T-helper 1 cell treated with Interleukin-12 subunit alpha and Interleukin-12 subunit beta and Interleukin-4 antibody, amounts not matched to agents 30 μg/mL and 1 μg/mL, for 36 hours (primary cell): ENCODE measurements around the gene CTDP1.
"Not testable (repeated sequence)": the region's sequence is repeated elsewhere in the genome, so short reads cannot be mapped to it uniquely, and the experiment has no call there.

Experiments
- H3K27ac Mint-ChIP-seq: one replicate; pipeline ENCODE4 v1.8.0; 2021; ENCODE audit warnings: mild to moderate bottlenecking, mixed read lengths
- H3K27me3 Mint-ChIP-seq: one replicate; pipeline ENCODE4 v1.8.0; 2021; ENCODE audit warnings: low read depth, mixed read lengths
- H3K36me3 Mint-ChIP-seq: one replicate; pipeline ENCODE4 v1.8.0; 2021; ENCODE audit warnings: low read depth, mixed read lengths
- H3K4me1 Mint-ChIP-seq: one replicate; pipeline ENCODE4 v1.8.0; 2021; ENCODE audit warnings: low read depth, mixed read lengths
- H3K4me3 Mint-ChIP-seq: one replicate; pipeline ENCODE4 v1.8.0; 2021; ENCODE audit warnings: mild to moderate bottlenecking, moderate library complexity, mixed read lengths
- H3K9me3 Mint-ChIP-seq: one replicate; pipeline ENCODE4 v1.8.0; 2021; ENCODE audit warnings: mixed read lengths

The CTDP1 gene

GRCh38 chr18:79740521-79741361 lies 61.1 kb downstream of the CTDP1 start:
- Mint-ChIP-seq H3K4me3 (no peak overlapping the region), H3K27ac (peak overlapping the region; percentile 31), H3K4me1 (peaks cover 2% of the 10 kb centered on the region), H3K27me3 (no peaks in the 10 kb centered on the region), H3K36me3 (peaks cover 39% of the 10 kb centered on the region), H3K9me3 (no peaks in the 10 kb centered on the region)

- H3K4me1 Mint-ChIP-seq: peaks cover 2% of the 10 kb centered on the region
- H3K27ac Mint-ChIP-seq: no peak overlapping the region
- H3K9me3 Mint-ChIP-seq: no peaks in the 10 kb centered on the region
- H3K4me3 Mint-ChIP-seq: no peak overlapping the region
- H3K36me3 Mint-ChIP-seq: peaks cover 39% of the 10 kb centered on the region
- H3K27me3 Mint-ChIP-seq: no peaks in the 10 kb centered on the region
Observed at GRCh38 chr18:79741362-79741700, 61.7 kb downstream of the CTDP1 start.

- Mint-ChIP-seq H3K27ac (no peak overlapping the region), H3K9me3 (no peaks in the 10 kb centered on the region), H3K4me3 (no peak overlapping the region), H3K36me3 (peaks cover 38% of the 10 kb centered on the region), H3K27me3 (no peaks in the 10 kb centered on the region), H3K4me1 (peaks cover 2% of the 10 kb centered on the region)
Observed at GRCh38 chr18:79742076-79742475, 62.5 kb downstream of the CTDP1 start.

- H3K27me3 Mint-ChIP-seq: no peaks in the 10 kb centered on the region
- H3K9me3 Mint-ChIP-seq: no peaks in the 10 kb centered on the region
- no peak overlapping the region for H3K27ac Mint-ChIP-seq
- no peaks in the 10 kb centered on the region for H3K4me1 Mint-ChIP-seq
- peaks cover 26% of the 10 kb centered on the region for H3K36me3 Mint-ChIP-seq
- H3K4me3 Mint-ChIP-seq: no peak overlapping the region
Observed at GRCh38 chr18:79744625-79745024, 65.0 kb downstream of the CTDP1 start.

- no peaks in the 10 kb centered on the region for H3K4me1 Mint-ChIP-seq
- no peaks in the 10 kb centered on the region for H3K27me3 Mint-ChIP-seq
- peaks cover 16% of the 10 kb centered on the region for H3K36me3 Mint-ChIP-seq
- no peaks in the 10 kb centered on the region for H3K9me3 Mint-ChIP-seq
- no peak overlapping the region for H3K27ac Mint-ChIP-seq
- H3K4me3 Mint-ChIP-seq: no peak overlapping the region
Observed at GRCh38 chr18:79746730-79747129, 67.1 kb downstream of the CTDP1 start.

GRCh38 chr18:79747156-79747845 lies 67.7 kb downstream of the CTDP1 start:
- no peaks in the 10 kb centered on the region for H3K9me3 Mint-ChIP-seq
- peaks cover 14% of the 10 kb centered on the region for H3K36me3 Mint-ChIP-seq
- H3K27ac Mint-ChIP-seq: no peak overlapping the region
- H3K4me1 Mint-ChIP-seq: no peaks in the 10 kb centered on the region
- H3K4me3 Mint-ChIP-seq: no peak overlapping the region
- H3K27me3 Mint-ChIP-seq: no peaks in the 10 kb centered on the region

- Mint-ChIP-seq H3K27ac (no peak overlapping the region), H3K36me3 (peaks cover 18% of the 10 kb centered on the region), H3K4me1 (no peaks in the 10 kb centered on the region)
Observed at GRCh38 chr18:79748321-79749180, 68.9 kb downstream of the CTDP1 start.

GRCh38 chr18:79749251-79750191 lies 69.9 kb downstream of the CTDP1 start:
- H3K27me3 Mint-ChIP-seq: no peaks in the 10 kb centered on the region
- H3K4me3 Mint-ChIP-seq: no peak overlapping the region
- no peak overlapping the region for H3K27ac Mint-ChIP-seq
- no peaks in the 10 kb centered on the region for H3K9me3 Mint-ChIP-seq
- no peaks in the 10 kb centered on the region for H3K4me1 Mint-ChIP-seq
- H3K36me3 Mint-ChIP-seq: peaks cover 11% of the 10 kb centered on the region

More at GRCh38 chr18:79748321-79749180, 68.9 kb downstream of the CTDP1 start:
- no peaks in the 10 kb centered on the region for H3K27me3 Mint-ChIP-seq
- no peak overlapping the region for H3K4me3 Mint-ChIP-seq
- no peaks in the 10 kb centered on the region for H3K9me3 Mint-ChIP-seq

- Mint-ChIP-seq H3K9me3 (no peaks in the 10 kb centered on the region), H3K4me1 (no peaks in the 10 kb centered on the region), H3K27ac (no peak overlapping the region), H3K36me3 (peaks cover 14% of the 10 kb centered on the region), H3K4me3 (no peak overlapping the region), H3K27me3 (no peaks in the 10 kb centered on the region)
Observed at GRCh38 chr18:79750980-79751571, 71.5 kb downstream of the CTDP1 start.

GRCh38 chr18:79751918-79752578 lies 72.4 kb downstream of the CTDP1 start:
- H3K4me3 Mint-ChIP-seq, H3K27me3 Mint-ChIP-seq, H3K27ac Mint-ChIP-seq, H3K9me3 Mint-ChIP-seq, H3K4me1 Mint-ChIP-seq: not testable (repeated sequence)
- peaks cover 14% of the 10 kb centered on the region for H3K36me3 Mint-ChIP-seq

- H3K27ac Mint-ChIP-seq, H3K4me1 Mint-ChIP-seq, H3K4me3 Mint-ChIP-seq, H3K27me3 Mint-ChIP-seq, H3K9me3 Mint-ChIP-seq: not testable (repeated sequence)
- H3K36me3 Mint-ChIP-seq: peaks cover 14% of the 10 kb centered on the region
Observed at GRCh38 chr18:79752946-79753345, 73.3 kb downstream of the CTDP1 start.

GRCh38 chr18:79753391-79753851 lies 73.8 kb downstream of the CTDP1 start:
- no peak overlapping the region for H3K27ac Mint-ChIP-seq
- no peaks in the 10 kb centered on the region for H3K9me3 Mint-ChIP-seq
- no peaks in the 10 kb centered on the region for H3K4me1 Mint-ChIP-seq
- no peaks in the 10 kb centered on the region for H3K27me3 Mint-ChIP-seq
- H3K36me3 Mint-ChIP-seq: peaks cover 14% of the 10 kb centered on the region
- no peak overlapping the region for H3K4me3 Mint-ChIP-seq
